GM10248 (cell line): Measurements from ENCODE around the gene TRIM38.
"Not testable (repeated sequence)": the region's sequence is repeated elsewhere in the genome, so short reads cannot be mapped to it uniquely, and the experiment has no call there.

ENCODE experiments used
- CTCF ChIA-PET: fragments of 300-600 bp; sonication (Branson Sonifier 250); formaldehyde crosslinking; extraction: SDS; loops from one replicate; lab custom pipeline; 2021; ENCODE audit warnings: antibody characterized with exemption; lab: Yijun Ruan, JAX
- POLR2A ChIA-PET: fragments of 350-650 bp; sonication (Branson Sonifier 250); formaldehyde crosslinking; extraction: SDS; loops from one replicate; lab custom pipeline; 2020; ENCODE audit warnings: antibody characterized with exemption; lab: Yijun Ruan, JAX
- DNase-seq: peaks from one replicate; pipeline ENCODE4 v3.0.0; 2012; ENCODE audit errors: extremely low spot score
- CTCF ChIP-seq: IDR thresholded peaks from 2 replicates; pipeline ENCODE4 v1.5.1; 2012; ENCODE audit warnings: mild to moderate bottlenecking, low read depth; ENCODE audit errors: extremely low read depth, missing control alignments, control extremely low read depth

TRIM38 gene

GRCh38 chr6:25991785-25992412, 29.3 kb downstream of the TRIM38 start:
- DNase-seq, result peak; percentile 73
- CTCF ChIA-PET, result interaction anchor here (0.9 to 6.5 kb wide), 24 partner anchors 10 to 272 kb away, joined by 3 to 125 read pairs (median 7); partner anchors contain the start of gene TRIM38
- POLR2A ChIA-PET, result interaction anchor here (1.0 to 3.1 kb wide), 8 partner anchors 14 to 53 kb away, joined by 3 to 51 read pairs (median 6); a partner anchor contains a TSS
- no peak for TF ChIP-seq CTCF

- POLR2A ChIA-PET, result interaction anchor here (0.5 to 3.1 kb wide), 11 partner anchors 11 to 623 kb away, joined by 3 to 51 read pairs (median 5); a partner anchor contains a TSS
- DNase-seq, result peak; percentile 93
- CTCF ChIA-PET, result interaction anchor here (0.9 to 6.5 kb wide), 27 partner anchors 11 to 275 kb away, joined by 3 to 125 read pairs (median 6); partner anchors contain the start of gene TRIM38
- peak; percentile 100 for TF ChIP-seq CTCF
Observed at GRCh38 chr6:25992413-25993340, 30.1 kb downstream of the TRIM38 start.

- not testable (repeated sequence) for DNase-seq
- POLR2A ChIA-PET, result interaction anchor here (0.5 to 3.1 kb wide), 7 partner anchors 11 to 624 kb away, joined by 3 to 51 read pairs (median 6); a partner anchor contains a TSS
Observed at GRCh38 chr6:25993341-25993684, 30.7 kb downstream of the TRIM38 start.

GRCh38 chr6:25995507-25995906, 32.9 kb downstream of the TRIM38 start:
- POLR2A ChIA-PET, result interaction anchor here (1.1 to 1.8 kb wide), 2 partner anchors 25 to 31 kb away, joined by 3 to 7 read pairs; a partner anchor contains a TSS
- no peak for DNase-seq
- TF ChIP-seq CTCF, result no peak
- CTCF ChIA-PET, result interaction anchor here (1.5 to 6.5 kb wide), 4 partner anchors 9 to 208 kb away, joined by 5 to 125 read pairs (median 52); a partner anchor contains a TSS

More at GRCh38 chr6:25993341-25993684, 30.7 kb downstream of the TRIM38 start:
- TF ChIP-seq CTCF, result peak; percentile 21
- CTCF ChIA-PET, result interaction anchor here (0.9 to 6.5 kb wide), 20 partner anchors 11 to 275 kb away, joined by 3 to 125 read pairs (median 8); partner anchors contain the start of gene TRIM38

DNA sequence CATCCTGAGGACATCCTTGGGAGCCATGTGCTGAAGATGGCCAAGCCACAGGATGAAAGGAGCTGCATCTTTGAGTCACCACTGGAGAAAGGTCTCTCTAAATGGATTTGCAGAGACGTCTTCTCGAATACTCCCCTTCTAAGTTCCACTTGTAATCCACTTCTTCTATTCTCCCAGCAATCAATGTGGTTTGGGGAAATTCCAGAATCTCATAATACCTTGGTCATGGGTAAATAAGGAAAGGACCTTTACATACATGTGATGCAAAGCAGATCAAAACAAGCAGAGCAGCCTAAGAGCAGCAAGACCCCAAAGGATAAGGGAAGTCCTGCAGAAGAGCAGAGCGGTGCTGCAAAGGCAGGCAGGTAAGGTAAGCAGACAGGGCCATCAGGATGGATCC, 35.3 kb downstream of the TRIM38 start:
- ChIA-PET CTCF (interaction anchor here (1.0 to 1.4 kb wide), 2 partner anchors 9 to 18 kb away, joined by 3 to 6 read pairs; no protein-coding TSS in a partner anchor), POLR2A (interaction anchor here (0.5 to 1.3 kb wide), 2 partner anchors 22 to 1766 kb away, joined by 4 to 5 read pairs; a partner anchor contains a TSS)
- TF ChIP-seq CTCF, result no peak
- DNase-seq, result no peak
